Fibroblast of skin of right biceps (primary cell): ENCODE data around the gene SLC27A5.
A peak's percentile ranks its signal among the peaks of the same experiment; 100 is the strongest.
"Not testable (repeated sequence)": the region's sequence is repeated elsewhere in the genome, so short reads cannot be mapped to it uniquely, and the experiment has no call there.

Experiments used
- DNase-seq: peaks from one replicate; pipeline ENCODE4 v3.0.0-alpha.2; 2013

Gene SLC27A5

GRCh38 chr19:58519355-58520256 is 7.8 kb upstream of the SLC27A5 start, which contains the start of gene ZBTB45:
Gene ZBTB45 (minus strand): TSS chr19:58519810. CDS start chr19:58517673, 2,137 bp downstream.
- DNase-seq: peak; percentile 98

- DNase-seq: peak; percentile 80
Observed at GRCh38 chr19:58519087-58519354, 7.2 kb upstream of the SLC27A5 start.

GRCh38 chr19:58518256-58519086 is 6.7 kb upstream of the SLC27A5 start:
- DNase-seq: no peak

- no peak for DNase-seq
Observed at GRCh38 chr19:58516964-58517833, 5.4 kb upstream of the SLC27A5 start.

GRCh38 chr19:58516246-58516836 is 4.5 kb upstream of the SLC27A5 start:
- DNase-seq: no peak

- no peak for DNase-seq
Observed at GRCh38 chr19:58515259-58515658, 3.5 kb upstream of the SLC27A5 start.

GRCh38 chr19:58514564-58515022 is 2.8 kb upstream of the SLC27A5 start:
- DNase-seq: no peak

GRCh38 chr19:58513694-58514563 is 2.1 kb upstream of the SLC27A5 start:
- peak; percentile 88 for DNase-seq

GRCh38 chr19:58513213-58513693 is 1.5 kb upstream of the SLC27A5 start:
- DNase-seq: no peak

GRCh38 chr19:58510084-58510862 is 1.5 kb downstream of the SLC27A5 start:
- DNase-seq: no peak

GRCh38 chr19:58509731-58510083 is 2.1 kb downstream of the SLC27A5 start:
- DNase-seq: no peak

- not testable (repeated sequence) for DNase-seq
Observed at GRCh38 chr19:58507602-58508223, 4.1 kb downstream of the SLC27A5 start.

GRCh38 chr19:58500242-58500641 is 11.6 kb downstream of the SLC27A5 start:
- no peak for DNase-seq

GRCh38 chr19:58499021-58499927 is 12.5 kb downstream of the SLC27A5 start:
- peak; percentile 99 for DNase-seq

- DNase-seq: no peak
Observed at GRCh38 chr19:58498316-58499020, 13.3 kb downstream of the SLC27A5 start.

- no peak for DNase-seq
Observed at GRCh38 chr19:58497634-58498170, 14.1 kb downstream of the SLC27A5 start.

- DNase-seq: no peak
Observed at GRCh38 chr19:58492265-58492664, 19.5 kb downstream of the SLC27A5 start.

- no peak for DNase-seq
Observed at GRCh38 chr19:58491393-58491792, 20.4 kb downstream of the SLC27A5 start.
